Mucosa of descending colon (tissue), 3 donors: ENCODE data around the gene GRAP. TPM values are rescaled to one million over a fixed set of nuclear protein-coding genes. Genes with fewer than 3 reads are reported as not detected.

Source experiments
- ATAC-seq: fragments of 200-7000 bp; cut with Tn5 transposase; one replicate; pipeline ENCODE4 v1.9.1; 2020; ENCODE audit warnings: mild to moderate bottlenecking, moderate library complexity
- DNase-seq, 3 donors: peaks; one replicate each; pipeline ENCODE4 v3.0.0-alpha.2; 2020
- H3K36me3 ChIP-seq: fragments of 200-600 bp; one replicate; pipeline ENCODE4 v1.8.0; 2021; ENCODE audit warnings: low read depth, mild to moderate bottlenecking
- H3K4me1 ChIP-seq: fragments of 200-600 bp; one replicate; pipeline ENCODE4 v1.8.0; 2021; ENCODE audit warnings: low read depth, mild to moderate bottlenecking
- H3K4me3 ChIP-seq: fragments of 200-600 bp; one replicate; pipeline ENCODE4 v1.8.0; 2021; ENCODE audit warnings: mild to moderate bottlenecking
- H3K9me3 ChIP-seq: fragments of 200-600 bp; one replicate; pipeline ENCODE4 v1.8.0; 2021; ENCODE audit warnings: mild to moderate bottlenecking
- CTCF ChIP-seq: fragments of 200-600 bp; IDR thresholded peaks from one replicate; pipeline ENCODE4 v1.8.0; 2022; ENCODE audit warnings: antibody characterized with exemption, mild to moderate bottlenecking
- intact Hi-C, 2 donors: fragments of 100-400 bp; cut with DNase I in 1 of 2; cut with micrococcal nuclease in 1 of 2; formaldehyde crosslinking; loops; one replicate each; pipeline versions ENCODE4 v1.11.0 to v1.11.1; 2022; cut with DNase I, micrococcal nuclease
- total RNA-seq, 3 donors: library from RNA; stranded (reverse); fragmentation: NEBNext Ultra II Directional in 2 of 3; extraction: Animal tissue kit (Norgen Biotek cat#: 25700) in 2 of 3; gene quantifications; one replicate each; pipeline versions ENCODE4 v1.2.1 to v1.2.4, GENCODE V29; 2021 to 2023
- donor health status: DM: no; HTN: no; CAD: no; lungs with moderate emphysema.
- donor health status: DM: no; HTN: no; CAD: no.
- donor health status: DM: no; HTN: yes; CAD: no.

GRAP gene
- total RNA-seq, 3 donors from 2014 or later: 1.2 to 2.5 (median 1.8) TPM

DNA sequence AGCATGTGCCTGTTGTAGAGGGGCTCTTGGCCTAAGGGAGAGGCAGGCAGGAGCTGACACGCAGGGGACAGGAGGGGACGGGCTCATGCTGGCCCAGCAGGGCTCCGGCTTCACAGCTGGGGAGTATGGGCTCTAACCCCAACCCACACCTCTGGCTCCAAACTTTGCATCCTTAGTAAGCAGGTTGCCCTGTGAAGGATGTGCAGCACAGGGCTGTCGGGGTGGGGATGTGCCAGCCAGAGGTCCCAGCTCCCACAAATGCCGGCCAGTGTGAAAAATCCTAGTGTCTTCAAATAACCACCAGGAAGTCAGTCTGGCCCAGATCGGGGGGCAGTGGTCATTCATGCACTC is 28.2 kb downstream of the GRAP start:
- Histone ChIP-seq H3K4me3 (no peak overlapping the region), H3K9me3 (no peaks in the 10 kb centered on the region), H3K36me3 (no peaks in the 10 kb centered on the region), H3K4me1 (no peaks in the 10 kb centered on the region)
- intact Hi-C loops: no loop called here
- no peak for TF ChIP-seq CTCF
- no peak for ATAC-seq
- DNase-seq: peak in 2 of 3 donors; percentile 21 to 31

GRCh38 chr17:19017804-19018599 is 28.8 kb downstream of the GRAP start:
- no peak overlapping the region for H3K4me3 ChIP-seq
- H3K4me1 ChIP-seq: no peaks in the 10 kb centered on the region
- peak; percentile 51 to 61 (median 53) for DNase-seq
- H3K9me3 ChIP-seq: no peaks in the 10 kb centered on the region
- intact Hi-C loops: no loop called here
- H3K36me3 ChIP-seq: no peaks in the 10 kb centered on the region
- peak; percentile 65 for ATAC-seq
- TF ChIP-seq CTCF: no peak

DNA sequence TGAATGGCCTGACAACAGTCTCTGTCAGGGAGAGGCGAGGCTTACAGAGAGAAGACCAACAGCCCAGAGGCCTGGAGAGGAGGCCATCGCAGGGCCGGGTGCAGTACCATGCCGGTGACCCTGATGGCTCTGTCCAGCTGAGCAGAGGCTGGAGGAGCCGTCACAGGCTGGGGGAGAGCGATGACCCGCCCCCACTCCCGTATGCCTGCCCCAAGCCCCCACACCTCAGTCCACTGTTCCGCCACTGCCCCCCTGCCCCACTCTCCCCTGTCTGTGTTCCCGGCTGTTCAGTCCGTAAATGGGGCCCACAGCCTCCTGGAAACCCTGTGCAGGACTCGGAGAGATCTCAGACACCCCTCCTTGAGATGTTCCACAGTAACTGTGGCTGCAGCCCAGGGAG is 29.4 kb downstream of the GRAP start:
- Histone ChIP-seq H3K4me1 (no peaks in the 10 kb centered on the region), H3K9me3 (no peaks in the 10 kb centered on the region), H3K4me3 (no peak overlapping the region), H3K36me3 (no peaks in the 10 kb centered on the region)
- DNase-seq: peak in 2 of 3 donors; percentile 27
- TF ChIP-seq CTCF: no peak
- intact Hi-C loops: no loop called here
- no peak for ATAC-seq

DNA sequence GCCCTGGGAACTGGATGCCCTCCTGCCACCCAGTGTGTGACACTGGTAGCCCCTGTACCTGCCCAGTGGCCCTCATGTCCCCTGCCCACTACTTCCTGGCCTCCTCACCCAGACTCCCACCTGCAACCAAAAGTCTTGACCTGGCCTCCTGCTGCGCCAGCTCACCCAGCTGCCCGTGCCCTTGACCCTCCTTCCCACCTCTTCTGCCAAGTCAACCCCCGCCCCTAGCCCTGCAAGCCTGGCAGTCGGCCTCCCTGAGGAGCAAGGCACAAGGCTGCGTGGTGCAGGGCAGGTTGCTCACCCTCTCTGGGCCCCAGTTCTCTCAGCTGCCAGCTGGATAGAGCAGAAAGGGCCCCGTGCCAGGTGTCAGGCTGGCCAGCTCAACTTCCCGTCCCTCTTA is 29.9 kb downstream of the GRAP start:
- ATAC-seq: no peak
- H3K9me3 ChIP-seq: no peaks in the 10 kb centered on the region
- intact Hi-C loops: no loop called here
- H3K4me1 ChIP-seq: peaks cover 3% of the 10 kb centered on the region
- no peak for TF ChIP-seq CTCF
- DNase-seq: peak in 2 of 3 donors; percentile 31 to 53
- no peak overlapping the region for H3K4me3 ChIP-seq
- H3K36me3 ChIP-seq: no peaks in the 10 kb centered on the region

- intact Hi-C loops: no loop called here
- TF ChIP-seq CTCF: no peak
- no peaks in the 10 kb centered on the region for H3K36me3 ChIP-seq
- H3K9me3 ChIP-seq: no peaks in the 10 kb centered on the region
- no peak overlapping the region for H3K4me3 ChIP-seq
- no peak for ATAC-seq
- peak in 2 of 3 donors; percentile 20 to 36 for DNase-seq
- H3K4me1 ChIP-seq: peaks cover 8% of the 10 kb centered on the region
Measured at GRCh38 chr17:19016297-19016696, 30.5 kb downstream of the GRAP start.
